Renal cortical epithelial cell (primary cell): ENCODE results near the gene CCDC63. TPM values are rescaled to one million over a fixed set of nuclear protein-coding genes. Genes with fewer than 3 reads are reported as not detected.

Experiments used
- total RNA-seq: library from RNA; depleted of rRNA; stranded (reverse); fragments of >200 nt; gene quantifications from 2 replicates; pipeline ENCODE4 v1.2.3, GENCODE V29; 2014

CCDC63 gene
- total RNA-seq, 1 donor from 2014 or later: not detected

Other genes with a start within 250 kb of the CCDC63 start
- 11.8 and 56.2 TPM in 2 replicates for gene TCTN1, start 232.9 kb upstream of the CCDC63 start, total RNA-seq
- 0.35 and 0.50 TPM in 2 replicates for gene HVCN1, start 157.9 kb upstream of the CCDC63 start, total RNA-seq
- 74.5 and 83.7 TPM in 2 replicates for gene PPP1CC, start 104.1 kb upstream of the CCDC63 start, total RNA-seq
- gene MYL2, start 73.6 kb downstream of the CCDC63 start, total RNA-seq: not detected in 2 replicates
- not detected in 2 replicates for gene CUX2, start 187.2 kb downstream of the CCDC63 start, total RNA-seq